Mesenchymal stem cell (in vitro differentiated cells and primary cell): Measurements from ENCODE around the gene KRTAP12-1.
A peak's percentile ranks its signal among the peaks of the same experiment; 100 is the strongest.
"Not testable (repeated sequence)": the region's sequence is repeated elsewhere in the genome, so short reads cannot be mapped to it uniquely, and the experiment has no call there.

Source experiments
- DNase-seq: peaks from one replicate; pipeline ENCODE4 v3.0.0-alpha.2; 2013
- H2AFZ ChIP-seq: one replicate; pipeline ENCODE4 v1.6.1; 2013; ENCODE audit warnings: low read depth, mild to moderate bottlenecking, control low read depth, inconsistent platforms, low read length, moderate library complexity
- H2AK5ac ChIP-seq: 2 replicates; pipeline ENCODE4 v1.6.1; 2013; ENCODE audit warnings: low read length, moderate library complexity, mild to moderate bottlenecking, inconsistent platforms; ENCODE audit not compliant: severe bottlenecking
- H2BK120ac ChIP-seq: one replicate; pipeline ENCODE4 v1.6.1; 2013; ENCODE audit warnings: low read depth, mild to moderate bottlenecking, inconsistent platforms, low read length, moderate library complexity
- H2BK12ac ChIP-seq, 2 experiments: one replicate each; pipeline ENCODE4 v1.6.1; 2013; ENCODE audit warnings: inconsistent platforms in 2 of 2, low read length in 2 of 2, mild to moderate bottlenecking in 2 of 2, moderate library complexity in 2 of 2, control low read depth in 1 of 2
- H2BK15ac ChIP-seq: one replicate; pipeline ENCODE4 v1.6.1; 2013; ENCODE audit warnings: mild to moderate bottlenecking, low read depth, inconsistent platforms; ENCODE audit not compliant: poor library complexity, severe bottlenecking
- H2BK5ac ChIP-seq: 2 replicates; pipeline ENCODE4 v1.6.1; 2013; ENCODE audit warnings: low read depth, mild to moderate bottlenecking, low read length, control low read depth, inconsistent platforms; ENCODE audit not compliant: poor library complexity, severe bottlenecking
- H3K14ac ChIP-seq, 2 experiments: one replicate each; pipeline ENCODE4 v1.6.1; 2013; ENCODE audit warnings: inconsistent platforms in 2 of 2, low read length in 2 of 2, control low read depth in 1 of 2, mild to moderate bottlenecking in 1 of 2, moderate library complexity in 1 of 2
- H3K18ac ChIP-seq, 2 experiments: one replicate each; pipeline ENCODE4 v1.6.1; 2013; ENCODE audit warnings: inconsistent platforms in 2 of 2, low read length in 2 of 2, control low read depth in 1 of 2, low read depth in 1 of 2, mild to moderate bottlenecking in 1 of 2
- H3K23ac ChIP-seq, 2 experiments: one replicate each; pipeline ENCODE4 v1.6.1; 2013; ENCODE audit warnings: inconsistent platforms in 2 of 2, low read length in 2 of 2, mild to moderate bottlenecking in 2 of 2, moderate library complexity in 2 of 2, control low read depth in 1 of 2
- H3K27ac ChIP-seq: 2 replicates; pipeline ENCODE4 v1.5.1; 2013; ENCODE audit warnings: mild to moderate bottlenecking, moderate library complexity, low read length, control low read depth, inconsistent platforms; ENCODE audit not compliant: poor library complexity, severe bottlenecking
- H3K27me3 ChIP-seq, 2 experiments: 2 replicates each; pipeline versions ENCODE4 v1.6.1 to v1.7.0; 2013; ENCODE audit warnings: low read length in 2 of 2, mild to moderate bottlenecking in 2 of 2, moderate library complexity in 2 of 2, control low read depth in 1 of 2, inconsistent platforms in 1 of 2; ENCODE audit not compliant: control insufficient read depth in 1 of 2, insufficient read depth in 1 of 2
- H3K36me3 ChIP-seq, 2 experiments: 2 replicates each; pipeline versions ENCODE4 v1.6.1 to v1.7.0; 2013; ENCODE audit warnings: low read length in 2 of 2, control low read depth in 1 of 2, inconsistent platforms in 1 of 2, low read depth in 1 of 2, mild to moderate bottlenecking in 1 of 2; ENCODE audit not compliant: insufficient read depth in 2 of 2, control insufficient read depth in 1 of 2
- H3K4ac ChIP-seq, 2 experiments: one replicate each; pipeline ENCODE4 v1.6.1; 2013; ENCODE audit warnings: inconsistent platforms in 2 of 2, low read length in 2 of 2, mild to moderate bottlenecking in 2 of 2, moderate library complexity in 2 of 2, control low read depth in 1 of 2, low read depth in 1 of 2
- H3K4me1 ChIP-seq: 2 replicates; pipeline ENCODE4 v1.6.1; 2013; ENCODE audit warnings: low read depth, low read length, control low read depth; ENCODE audit not compliant: control insufficient read depth, insufficient read depth
- H3K4me2 ChIP-seq: 2 replicates; pipeline ENCODE4 v1.6.1; 2013; ENCODE audit warnings: low read length, mild to moderate bottlenecking, inconsistent platforms; ENCODE audit not compliant: poor library complexity, severe bottlenecking
- H3K4me3 ChIP-seq, 2 experiments: 2 replicates each; pipeline versions ENCODE4 v1.5.1 to v1.7.0; 2013; ENCODE audit warnings: low read length in 2 of 2, mild to moderate bottlenecking in 2 of 2, control low read depth in 1 of 2, low read depth in 1 of 2; ENCODE audit not compliant: insufficient read depth in 1 of 2
- H3K79me1 ChIP-seq: replicated peaks from 2 replicates; pipeline ENCODE4 v1.6.1; 2013; ENCODE audit warnings: mild to moderate bottlenecking, control low read depth, low read length, inconsistent platforms; ENCODE audit not compliant: poor library complexity, severe bottlenecking
- H3K9ac ChIP-seq: 2 replicates; pipeline ENCODE4 v1.7.0; 2013; ENCODE audit warnings: mild to moderate bottlenecking, low read length, moderate library complexity
- H3K9me3 ChIP-seq: 2 replicates; pipeline ENCODE4 v1.7.0; 2013; ENCODE audit warnings: mild to moderate bottlenecking, low read length; ENCODE audit not compliant: control insufficient read depth
- H4K8ac ChIP-seq: one replicate; pipeline ENCODE4 v1.6.1; 2013; ENCODE audit warnings: inconsistent platforms, mild to moderate bottlenecking, low read length, moderate library complexity
- H4K91ac ChIP-seq: one replicate; pipeline ENCODE4 v1.6.1; 2013; ENCODE audit warnings: mild to moderate bottlenecking, low read length, inconsistent platforms
- WGBS: methylation state at CpG from one replicate; pipeline ENCODE4 v1.1.7; 2013; ENCODE audit warnings: mixed read lengths; 5-methylcytosine and 5-hydroxymethylcytosine counted together

KRTAP12-1 gene

GRCh38 chr21:44646366-44647221 is 35.4 kb downstream of the KRTAP12-1 start, which contains the start of gene KRTAP10-11:
Gene KRTAP10-11, plus strand, starts transcription at chr21:44646414. Its CDS starts 45 bp downstream, at chr21:44646459.
- H2BK5ac ChIP-seq, H3K79me1 ChIP-seq, H2AK5ac ChIP-seq, H3K4me1 ChIP-seq, H2AFZ ChIP-seq, H2BK12ac ChIP-seq, H3K27me3 ChIP-seq, H2BK15ac ChIP-seq, H4K8ac ChIP-seq, H3K36me3 ChIP-seq, H3K18ac ChIP-seq, H2BK120ac ChIP-seq, H3K4ac ChIP-seq, H3K9ac ChIP-seq, H3K27ac ChIP-seq, H3K23ac ChIP-seq, H3K4me3 ChIP-seq, H3K4me2 ChIP-seq, H3K14ac ChIP-seq, DNase-seq: not testable (repeated sequence)
- Histone ChIP-seq H3K9me3 (peaks cover 29% of the 10 kb centered on the region), H4K91ac (peak within 1 kb of the TSS; percentile 10)
- 77% methylated on average over 21 of the region's 21 CpGs for WGBS

- no peak overlapping the region for H2BK120ac ChIP-seq
- no peak overlapping the region for H3K14ac ChIP-seq
- H3K4me2 ChIP-seq: no peak overlapping the region
- no peak overlapping the region for H2BK5ac ChIP-seq
- no peak overlapping the region for H3K4ac ChIP-seq
- H3K9ac ChIP-seq: no peak overlapping the region
- no peak for DNase-seq
- WGBS: no CpG with 5 or more reads among the region's 2 CpGs
- H2AFZ ChIP-seq: no peak overlapping the region
- peaks cover 3 to 10% of the 10 kb centered on the region in 2 experiments for H3K27me3 ChIP-seq
- H4K91ac ChIP-seq: no peak overlapping the region
- no peak overlapping the region for H4K8ac ChIP-seq
- H3K36me3 ChIP-seq: no peaks in the 10 kb centered on the region
- no peak overlapping the region for H3K18ac ChIP-seq
- no peak overlapping the region for H3K4me3 ChIP-seq
- no peak overlapping the region for H3K23ac ChIP-seq
- no peak overlapping the region for H2BK15ac ChIP-seq
- H3K79me1 ChIP-seq: no peaks in the 10 kb centered on the region
- H3K9me3 ChIP-seq: peaks cover 43% of the 10 kb centered on the region
- H2AK5ac ChIP-seq: no peak overlapping the region
- H3K27ac ChIP-seq: no peak overlapping the region
- no peaks in the 10 kb centered on the region for H3K4me1 ChIP-seq
- no peak overlapping the region for H2BK12ac ChIP-seq
Observed at GRCh38 chr21:44644878-44645277, 37.1 kb downstream of the KRTAP12-1 start.

- Histone ChIP-seq H3K18ac (no peak overlapping the region), H3K27me3 (peaks cover 3 to 10% of the 10 kb centered on the region in 2 experiments), H2BK120ac (no peak overlapping the region), H2BK12ac (no peak overlapping the region), H4K8ac (no peak overlapping the region), H2AK5ac (no peak overlapping the region), H3K36me3 (no peaks in the 10 kb centered on the region), H3K4me2 (no peak overlapping the region), H2BK15ac (no peak overlapping the region), H3K4me1 (no peaks in the 10 kb centered on the region), H3K79me1 (no peaks in the 10 kb centered on the region), H3K9ac (no peak overlapping the region), H3K4ac (no peak overlapping the region), H2BK5ac (no peak overlapping the region), H3K9me3 (peaks cover 46% of the 10 kb centered on the region), H3K4me3 (no peak overlapping the region), H2AFZ (no peak overlapping the region), H3K27ac (no peak overlapping the region), H3K23ac (no peak overlapping the region), H4K91ac (no peak overlapping the region), H3K14ac (no peak overlapping the region)
- 77% methylated on average over 13 of the region's 14 CpGs for WGBS
- DNase-seq: no peak
Observed at GRCh38 chr21:44643741-44644310, 38.1 kb downstream of the KRTAP12-1 start.

- no peak overlapping the region for H2AK5ac ChIP-seq
Observed at GRCh38 chr21:44640761-44641160, 41.2 kb downstream of the KRTAP12-1 start.

More at GRCh38 chr21:44640761-44641160, 41.2 kb downstream of the KRTAP12-1 start:
- no peaks in the 10 kb centered on the region for H3K4me1 ChIP-seq
- H3K18ac ChIP-seq: no peak overlapping the region
- no peak overlapping the region for H2BK5ac ChIP-seq
- no peak overlapping the region for H3K9ac ChIP-seq
- H4K8ac ChIP-seq: no peak overlapping the region
- H3K23ac ChIP-seq: no peak overlapping the region
- H2BK120ac ChIP-seq: no peak overlapping the region
- DNase-seq: no peak
- no peak overlapping the region for H3K4ac ChIP-seq
- H3K27me3 ChIP-seq: peaks cover 0 to 14% of the 10 kb centered on the region in 2 experiments
- no peaks in the 10 kb centered on the region for H3K79me1 ChIP-seq
- H3K4me3 ChIP-seq: no peak overlapping the region
- H4K91ac ChIP-seq: no peak overlapping the region
- H3K14ac ChIP-seq: no peak overlapping the region
- H3K27ac ChIP-seq: no peak overlapping the region
- H2AFZ ChIP-seq: no peak overlapping the region
- H2BK12ac ChIP-seq: no peak overlapping the region
- H3K4me2 ChIP-seq: no peak overlapping the region
- H2BK15ac ChIP-seq: no peak overlapping the region
- WGBS: 59% methylated on average over 4 of the region's 5 CpGs
- no peaks in the 10 kb centered on the region for H3K36me3 ChIP-seq
- H3K9me3 ChIP-seq: peaks cover 46% of the 10 kb centered on the region
